Peyer's patch (tissue), 4 donors: ENCODE data around the gene FAM83E.

Source experiments
- CTCF ChIP-seq, 6 experiments: fragments of 450-650 bp in 4 of 6; fragments of 200-600 bp in 2 of 6; sonication (generic) in 1 of 6; IDR thresholded peaks; one replicate each; pipeline ENCODE4 v1.5.1; 2017 to 2019; ENCODE audit warnings: antibody characterized with exemption in 6 of 6, mild to moderate bottlenecking in 3 of 6, moderate library complexity in 1 of 6
- POLR2A ChIP-seq, 2 donors: fragments of 450-650 bp; IDR thresholded peaks; one replicate each; pipeline ENCODE4 v1.5.1; 2017; ENCODE audit warnings: antibody characterized with exemption in 2 of 2, mild to moderate bottlenecking in 2 of 2, moderate library complexity in 2 of 2

DNA sequence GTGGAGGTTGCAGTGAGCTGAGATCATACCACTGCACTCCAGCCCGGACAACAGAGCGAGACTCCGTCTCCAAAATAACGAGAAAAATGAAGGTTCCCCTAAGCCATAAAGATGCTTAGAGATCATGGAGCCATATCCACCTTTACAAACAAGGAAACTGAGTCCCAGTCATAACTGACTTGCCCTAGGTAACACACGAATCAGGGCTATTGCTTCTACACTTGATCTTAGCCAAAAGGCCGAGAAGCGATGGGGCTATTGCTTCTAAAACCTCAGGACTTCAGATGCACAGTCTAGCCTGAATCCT, 19.1 kb upstream of the FAM83E start:
- TF ChIP-seq CTCF (IDR thresholded peaks at IDR 0.05), result no peak
- no peak for TF ChIP-seq POLR2A (IDR thresholded peaks at IDR 0.05)
